Esophagus muscularis mucosa (tissue), 4 donors: ENCODE measurements around the gene RHOT1. TPM values are rescaled to one million over a fixed set of nuclear protein-coding genes. Genes with fewer than 3 reads are reported as not detected.

Source experiments
- DNase-seq: peaks from one replicate; pipeline ENCODE4 v3.0.0-alpha.2; 2017; ENCODE audit errors: extremely low spot score
- H3K27ac ChIP-seq, 4 donors: fragments of 200-600 bp; sonication (generic); replicated peaks in 1 of 4; 1 replicate in 3 of 4; 2 replicates in 1 of 4; pipeline ENCODE4 v1.5.1; 2016 to 2019; ENCODE audit warnings: mild to moderate bottlenecking in 1 of 4
- H3K27me3 ChIP-seq, 4 donors: fragments of 200-600 bp; sonication (generic); one replicate each; pipeline versions ENCODE4 v1.5.1 to v1.6.0; 2016 to 2019
- H3K36me3 ChIP-seq, 4 donors: fragments of 200-600 bp; sonication (generic); one replicate each; pipeline ENCODE4 v1.5.1; 2016 to 2019
- H3K4me1 ChIP-seq, 4 donors: fragments of 200-600 bp; sonication (generic); one replicate each; pipeline ENCODE4 v1.5.1; 2016 to 2019
- H3K4me3 ChIP-seq, 4 donors: fragments of 200-600 bp; sonication (generic); 1 replicate in 2 of 4; 2 replicates in 2 of 4; pipeline ENCODE4 v1.5.1; 2016 to 2019; ENCODE audit warnings: mild to moderate bottlenecking in 4 of 4, moderate library complexity in 1 of 4
- H3K9me3 ChIP-seq, 4 donors: fragments of 200-600 bp; sonication (generic); 1 replicate in 3 of 4; 2 replicates in 1 of 4; pipeline ENCODE4 v1.5.1; 2016 to 2019
- EP300 ChIP-seq: sonication (generic); formaldehyde crosslinking; IDR thresholded peaks from one replicate; pipeline ENCODE4 v1.6.1; 2017; ENCODE audit warnings: antibody characterized with exemption
- POLR2A ChIP-seq: fragments of 450-650 bp; IDR thresholded peaks from one replicate; pipeline ENCODE4 v1.6.1; 2017; ENCODE audit warnings: antibody characterized with exemption, moderate library complexity, mild to moderate bottlenecking, low read depth
- POLR2AphosphoS5 ChIP-seq, 2 donors: sonication (generic); formaldehyde crosslinking; IDR thresholded peaks; one replicate each; pipeline ENCODE4 v1.6.1; 2017; ENCODE audit warnings: antibody characterized with exemption in 2 of 2
- WGBS: methylation state at CpG from one replicate; pipeline ENCODE4 v1.1.5; 2018; 5-methylcytosine and 5-hydroxymethylcytosine counted together
- intact Hi-C: fragments of 100-400 bp; cut with DNase I; formaldehyde crosslinking; loops from one replicate; pipeline ENCODE4 v1.15.1; 2023
- total RNA-seq, 4 donors: library from RNA; depleted of rRNA; stranded (reverse); fragments of >200 nt; gene quantifications; one replicate each; pipeline versions ENCODE4 v1.1.0 to v1.2.1, GENCODE V29; 2016
- TF ChIP-seq, protein P1 (sequence below), 3 experiments: fragments of 200-600 bp in 2 of 3; fragments of 450-650 bp in 1 of 3; sonication (generic) in 2 of 3; IDR thresholded peaks; one replicate each; pipeline ENCODE4 v1.5.1; 2017 to 2019; ENCODE audit warnings: antibody characterized with exemption in 3 of 3, mild to moderate bottlenecking in 2 of 3, moderate library complexity in 1 of 3

Gene RHOT1
- total RNA-seq, 4 donors from 2014 or later, result 34.6 to 52.7 (median 43.1) TPM

DNA sequence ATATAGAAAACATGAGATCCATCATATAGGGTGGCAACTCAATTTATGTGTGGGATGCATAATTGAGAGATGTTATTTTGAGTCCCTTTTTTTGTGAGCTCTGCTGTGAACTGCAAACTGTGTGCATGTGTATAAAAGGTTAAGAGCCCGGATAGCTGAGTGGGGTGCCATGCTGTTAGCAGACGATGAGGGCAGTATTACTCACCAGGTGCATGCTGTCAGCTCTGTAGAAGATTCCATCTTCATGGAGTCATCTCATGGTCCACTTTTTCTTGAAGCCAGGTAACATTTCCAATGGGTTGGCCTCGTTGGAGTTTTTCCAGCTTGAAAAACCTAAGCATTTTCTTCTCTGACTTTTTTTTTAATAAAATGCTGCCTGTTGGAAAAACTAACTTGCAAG is 80.3 kb downstream of the RHOT1 start:
- DNase-seq, result no peak
- Histone ChIP-seq H3K9me3 (no peaks in the 10 kb centered on the region), H3K27ac (no peak overlapping the region), H3K27me3 (no peaks in the 10 kb centered on the region), H3K4me3 (no peak overlapping the region), H3K36me3 (peaks cover 0 to 54% (median 26%) of the 10 kb centered on the region in 4 donors), H3K4me1 (no peaks in the 10 kb centered on the region)
- intact Hi-C loops, result no loop called here
- TF ChIP-seq EP300 (no peak), POLR2AphosphoS5 (IDR thresholded peaks at IDR 0.05) (no peak), POLR2A (no peak)
- TF ChIP-seq, protein P1, sequence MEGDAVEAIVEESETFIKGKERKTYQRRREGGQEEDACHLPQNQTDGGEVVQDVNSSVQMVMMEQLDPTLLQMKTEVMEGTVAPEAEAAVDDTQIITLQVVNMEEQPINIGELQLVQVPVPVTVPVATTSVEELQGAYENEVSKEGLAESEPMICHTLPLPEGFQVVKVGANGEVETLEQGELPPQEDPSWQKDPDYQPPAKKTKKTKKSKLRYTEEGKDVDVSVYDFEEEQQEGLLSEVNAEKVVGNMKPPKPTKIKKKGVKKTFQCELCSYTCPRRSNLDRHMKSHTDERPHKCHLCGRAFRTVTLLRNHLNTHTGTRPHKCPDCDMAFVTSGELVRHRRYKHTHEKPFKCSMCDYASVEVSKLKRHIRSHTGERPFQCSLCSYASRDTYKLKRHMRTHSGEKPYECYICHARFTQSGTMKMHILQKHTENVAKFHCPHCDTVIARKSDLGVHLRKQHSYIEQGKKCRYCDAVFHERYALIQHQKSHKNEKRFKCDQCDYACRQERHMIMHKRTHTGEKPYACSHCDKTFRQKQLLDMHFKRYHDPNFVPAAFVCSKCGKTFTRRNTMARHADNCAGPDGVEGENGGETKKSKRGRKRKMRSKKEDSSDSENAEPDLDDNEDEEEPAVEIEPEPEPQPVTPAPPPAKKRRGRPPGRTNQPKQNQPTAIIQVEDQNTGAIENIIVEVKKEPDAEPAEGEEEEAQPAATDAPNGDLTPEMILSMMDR (IDR thresholded peaks at IDR 0.05), result no peak
- 69% methylated on average over 3 of the region's 3 CpGs for WGBS

DNA sequence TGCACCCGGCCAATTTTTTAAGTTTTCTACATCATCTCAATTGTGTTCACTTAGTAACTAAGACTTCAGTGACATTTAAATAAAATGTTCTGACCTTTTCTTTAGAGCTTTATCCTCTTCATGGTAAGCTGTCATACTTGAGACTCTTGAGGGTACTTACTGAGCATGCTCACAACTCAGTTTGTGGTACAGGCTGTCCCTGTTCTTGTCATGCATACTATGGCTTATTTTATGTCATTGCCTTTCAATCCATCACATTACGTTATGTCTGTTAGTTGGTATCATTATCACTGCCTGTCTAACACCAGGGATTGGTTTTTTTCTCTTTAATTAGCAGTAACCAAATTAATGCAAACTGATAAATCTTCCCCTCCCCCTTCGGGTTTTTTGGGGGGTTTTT is 81.4 kb downstream of the RHOT1 start:
- Histone ChIP-seq H3K27ac (no peak overlapping the region), H3K4me1 (no peaks in the 10 kb centered on the region), H3K9me3 (no peaks in the 10 kb centered on the region), H3K27me3 (no peaks in the 10 kb centered on the region), H3K4me3 (no peak overlapping the region), H3K36me3 (peaks cover 0 to 54% (median 24%) of the 10 kb centered on the region in 4 donors)
- 92% methylated on average over 3 of the region's 3 CpGs for WGBS
- no peak for TF ChIP-seq POLR2AphosphoS5 (IDR thresholded peaks at IDR 0.05)
- TF ChIP-seq POLR2A, result no peak
- TF ChIP-seq, protein P1 (IDR thresholded peaks at IDR 0.05), result no peak
- no peak for TF ChIP-seq EP300
- no peak for DNase-seq
- intact Hi-C loops, result no loop called here

DNA sequence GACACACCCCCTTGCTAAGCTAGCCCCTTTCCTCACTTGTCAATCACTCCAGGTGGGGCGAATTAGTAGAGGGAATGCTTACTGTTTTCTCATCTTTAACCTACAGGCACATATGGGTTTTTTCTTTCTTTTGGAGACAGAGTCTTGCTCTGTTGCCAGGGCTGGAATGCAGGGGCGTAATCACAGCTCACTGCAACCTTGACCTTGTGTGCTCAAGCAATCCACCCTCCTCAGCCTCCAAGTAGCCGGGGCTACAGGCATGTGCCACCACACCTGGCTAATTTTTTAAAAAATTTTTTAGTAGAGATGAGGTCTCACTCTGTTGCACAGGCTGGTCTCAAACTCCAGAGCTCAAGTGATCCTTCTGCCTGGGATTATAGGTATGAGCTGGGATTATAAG is 84.6 kb downstream of the RHOT1 start:
- H3K9me3 ChIP-seq, result no peaks in the 10 kb centered on the region
- no peak overlapping the region for H3K27ac ChIP-seq
- no peak for DNase-seq
- no peaks in the 10 kb centered on the region for H3K4me1 ChIP-seq
- TF ChIP-seq, protein P1 (IDR thresholded peaks at IDR 0.05), result no peak
- TF ChIP-seq POLR2A (no peak), POLR2AphosphoS5 (IDR thresholded peaks at IDR 0.05) (no peak), EP300 (no peak)
- intact Hi-C loops, result no loop called here
- H3K36me3 ChIP-seq, result peaks cover 0 to 42% (median 20%) of the 10 kb centered on the region in 4 donors
- no peak overlapping the region for H3K4me3 ChIP-seq
- H3K27me3 ChIP-seq, result no peaks in the 10 kb centered on the region
- WGBS, result 79% methylated on average over 3 of the region's 3 CpGs

DNA sequence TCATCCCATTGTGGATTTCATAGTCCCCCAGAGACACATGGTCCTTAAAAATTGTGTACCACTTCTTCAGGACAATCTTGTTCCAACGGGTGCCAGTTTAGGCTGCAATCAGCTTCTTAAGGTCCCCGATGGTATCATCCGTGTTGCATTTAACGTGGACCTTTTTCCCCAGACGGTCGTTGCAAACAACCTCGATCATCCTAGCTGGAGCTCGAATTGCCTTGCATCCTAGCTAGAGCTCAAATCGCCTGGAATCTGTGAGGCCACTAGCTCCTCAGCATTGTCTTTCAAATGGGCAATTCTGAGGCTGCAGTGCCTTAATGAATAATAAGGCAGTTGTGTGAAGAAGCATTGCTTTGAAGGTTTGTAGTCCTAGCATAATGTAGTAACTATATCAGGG is 85.6 kb downstream of the RHOT1 start:
- H3K36me3 ChIP-seq, result peaks cover 0 to 38% (median 18%) of the 10 kb centered on the region in 4 donors
- no peaks in the 10 kb centered on the region for H3K27me3 ChIP-seq
- intact Hi-C loops, result no loop called here
- no peaks in the 10 kb centered on the region for H3K9me3 ChIP-seq
- TF ChIP-seq POLR2A (no peak), POLR2AphosphoS5 (IDR thresholded peaks at IDR 0.05) (no peak), EP300 (no peak)
- TF ChIP-seq, protein P1 (IDR thresholded peaks at IDR 0.05), result no peak
- DNase-seq, result no peak
- no peak overlapping the region for H3K4me3 ChIP-seq
- H3K4me1 ChIP-seq, result no peaks in the 10 kb centered on the region
- no peak overlapping the region for H3K27ac ChIP-seq
- 77% methylated on average over 9 of the region's 9 CpGs for WGBS

DNA sequence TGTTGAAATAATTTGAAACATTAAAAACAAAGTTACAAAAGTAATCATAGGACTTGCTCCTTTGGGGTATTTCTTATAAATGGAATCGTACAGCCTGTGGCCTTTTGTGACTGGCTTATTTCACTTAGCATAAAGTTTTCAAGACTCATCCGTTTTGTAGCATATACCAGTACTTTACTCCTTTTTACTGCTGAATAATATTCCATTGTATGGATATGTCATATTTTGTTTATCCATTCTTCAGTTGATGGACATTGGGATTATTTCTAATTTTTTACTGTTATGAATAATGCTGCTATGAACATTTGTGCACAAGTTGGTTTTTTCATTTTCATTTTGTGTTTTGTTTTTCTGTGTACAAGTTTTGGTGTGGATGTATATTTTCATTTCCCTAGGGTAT is 93.3 kb downstream of the RHOT1 start:
- intact Hi-C loops, result no loop called here
- DNase-seq, result no peak
- 94% methylated on average over 2 of the region's 2 CpGs for WGBS

More for the DNA sequence above, 93.3 kb downstream of the RHOT1 start:
- TF ChIP-seq POLR2A (no peak), EP300 (no peak), POLR2AphosphoS5 (IDR thresholded peaks at IDR 0.05) (no peak)
- TF ChIP-seq, protein P1 (IDR thresholded peaks at IDR 0.05), result no peak
- peaks cover 0 to 2% (median 1%) of the 10 kb centered on the region in 4 donors for H3K4me1 ChIP-seq
- no peaks in the 10 kb centered on the region for H3K9me3 ChIP-seq
- H3K27ac ChIP-seq, result no peak overlapping the region
- H3K27me3 ChIP-seq, result no peaks in the 10 kb centered on the region
- H3K36me3 ChIP-seq, result no peaks in the 10 kb centered on the region
- no peak overlapping the region for H3K4me3 ChIP-seq
